Stomach (tissue), 4 donors: ENCODE data around the gene NLRP3.

ENCODE experiments used
- CTCF ChIP-seq, 7 experiments: fragments of 450-650 bp in 4 of 7; fragments of 200-600 bp in 3 of 7; sonication (generic) in 3 of 7; IDR thresholded peaks; one replicate each; pipeline ENCODE4 v1.5.1; 2016 to 2019; ENCODE audit warnings: antibody characterized with exemption in 7 of 7, control low read depth in 2 of 7, mild to moderate bottlenecking in 1 of 7
- EP300 ChIP-seq: sonication (generic); formaldehyde crosslinking; IDR thresholded peaks from one replicate; pipeline ENCODE4 v1.6.1; 2017; ENCODE audit warnings: antibody characterized with exemption
- POLR2A ChIP-seq, 4 donors: fragments of 450-650 bp; IDR thresholded peaks; one replicate each; pipeline ENCODE4 v1.6.1; 2016; ENCODE audit warnings: antibody characterized with exemption in 4 of 4, control low read depth in 2 of 4, mild to moderate bottlenecking in 1 of 4, moderate library complexity in 1 of 4
- POLR2AphosphoS5 ChIP-seq, 3 donors: sonication (generic); formaldehyde crosslinking; IDR thresholded peaks; one replicate each; pipeline ENCODE4 v1.6.1; 2016; ENCODE audit warnings: antibody characterized with exemption in 3 of 3

GRCh38 chr1:247452447-247453039 lies 36.6 kb downstream of the NLRP3 start:
- TF ChIP-seq CTCF (IDR thresholded peaks at IDR 0.05), result no peak
- no peak for TF ChIP-seq POLR2A (IDR thresholded peaks at IDR 0.05)
- TF ChIP-seq POLR2AphosphoS5 (IDR thresholded peaks at IDR 0.05), result no peak
- TF ChIP-seq EP300, result no peak
